ENCODE data around the gene RESP18.

- TF ChIP-seq CTCF (IDR thresholded peaks at IDR 0.05; ENCODE audit: borderline replicate concordance, extremely low read depth, low read length, poor library complexity, severe bottlenecking): no peak
- TF ChIP-seq EZH2 (IDR thresholded peaks at IDR 0.05; ENCODE audit: borderline replicate concordance, low read depth, low read length, severe bottlenecking): no peak
Observed at GRCh38 chr2:219296142-219296541, 36.4 kb downstream of the RESP18 start.

Data from DND-41 (cell line).